HCT116 (cell line): Measurements from ENCODE around the gene SLC25A19.

ENCODE experiments used
- ATF3 ChIP-seq: IDR thresholded peaks from 2 replicates; pipeline ENCODE4 v1.6.1; 2012
- CTCF ChIP-seq, 3 experiments: fragments of 200-600 bp in 1 of 3; sonication (generic) in 1 of 3; IDR thresholded peaks in 2 of 3; conservative IDR thresholded peaks in 1 of 3; 2 replicates each; pipeline ENCODE4 v1.5.1; 2012 to 2017; ENCODE audit warnings: low read depth in 2 of 3, low read length in 2 of 3, antibody characterized with exemption in 1 of 3, borderline replicate concordance in 1 of 3, control low read depth in 1 of 3, mild to moderate bottlenecking in 1 of 3, mixed read lengths in 1 of 3, mixed run types in 1 of 3, moderate library complexity in 1 of 3; ENCODE audit not compliant: insufficient read depth in 1 of 3
- POLR2A ChIP-seq: IDR thresholded peaks from 2 replicates; pipeline ENCODE4 v1.7.0; 2011; ENCODE audit warnings: borderline replicate concordance; ENCODE audit not compliant: insufficient read depth, insufficient read length; ENCODE audit errors: extremely low read depth
- POLR2AphosphoS5 ChIP-seq: IDR thresholded peaks from 2 replicates; pipeline ENCODE4 v1.6.1; 2011; ENCODE audit warnings: mild to moderate bottlenecking, low read depth, low read length, moderate library complexity
- RAD21 ChIP-seq: IDR thresholded peaks from 2 replicates; pipeline ENCODE4 v1.6.1; 2012; ENCODE audit warnings: low read depth, mild to moderate bottlenecking
- TF ChIP-seq, protein P1 (sequence below): IDR thresholded peaks from 2 replicates; pipeline ENCODE4 v1.6.1; 2011; ENCODE audit warnings: mild to moderate bottlenecking, low read length, moderate library complexity; ENCODE audit not compliant: insufficient replicate concordance; ENCODE audit errors: extremely low read depth
- TF ChIP-seq, protein P2 (sequence below): IDR thresholded peaks from 2 replicates; pipeline ENCODE4 v1.6.1; 2012; ENCODE audit warnings: low read depth

DNA sequence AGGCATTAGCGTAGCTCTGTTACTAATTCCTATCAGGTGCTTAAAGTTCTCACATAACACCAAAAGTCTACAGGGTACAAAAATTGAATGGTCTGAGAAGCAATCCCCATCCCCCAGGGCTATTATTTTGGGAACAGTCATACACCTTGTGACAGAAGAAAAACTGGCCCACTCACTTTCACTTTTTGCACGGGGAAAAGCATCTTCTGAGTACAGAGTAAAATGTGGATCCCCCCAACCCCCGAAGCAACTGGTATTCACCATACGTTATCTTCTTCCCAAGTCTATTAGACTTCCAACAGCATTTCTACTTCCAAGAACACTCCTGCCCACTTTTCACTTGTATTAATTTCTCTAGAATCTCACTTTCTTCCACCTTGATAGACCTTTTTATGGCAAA, 39.7 kb downstream of the SLC25A19 start:
- no peak for TF ChIP-seq POLR2A
- no peak for TF ChIP-seq CTCF (IDR thresholded peaks at IDR 0.05 in 2 of 3, conservative IDR thresholded peaks at IDR 0.05 in 1 of 3; ENCODE audit: borderline replicate concordance in 1 of 3, insufficient read depth in 1 of 3, low read depth in 2 of 3, low read length in 2 of 3)
- no peak for TF ChIP-seq RAD21
- TF ChIP-seq, protein P1, sequence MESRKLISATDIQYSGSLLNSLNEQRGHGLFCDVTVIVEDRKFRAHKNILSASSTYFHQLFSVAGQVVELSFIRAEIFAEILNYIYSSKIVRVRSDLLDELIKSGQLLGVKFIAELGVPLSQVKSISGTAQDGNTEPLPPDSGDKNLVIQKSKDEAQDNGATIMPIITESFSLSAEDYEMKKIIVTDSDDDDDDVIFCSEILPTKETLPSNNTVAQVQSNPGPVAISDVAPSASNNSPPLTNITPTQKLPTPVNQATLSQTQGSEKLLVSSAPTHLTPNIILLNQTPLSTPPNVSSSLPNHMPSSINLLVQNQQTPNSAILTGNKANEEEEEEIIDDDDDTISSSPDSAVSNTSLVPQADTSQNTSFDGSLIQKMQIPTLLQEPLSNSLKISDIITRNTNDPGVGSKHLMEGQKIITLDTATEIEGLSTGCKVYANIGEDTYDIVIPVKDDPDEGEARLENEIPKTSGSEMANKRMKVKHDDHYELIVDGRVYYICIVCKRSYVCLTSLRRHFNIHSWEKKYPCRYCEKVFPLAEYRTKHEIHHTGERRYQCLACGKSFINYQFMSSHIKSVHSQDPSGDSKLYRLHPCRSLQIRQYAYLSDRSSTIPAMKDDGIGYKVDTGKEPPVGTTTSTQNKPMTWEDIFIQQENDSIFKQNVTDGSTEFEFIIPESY = no peak
- no peak for TF ChIP-seq POLR2AphosphoS5
- no peak for TF ChIP-seq ATF3
- TF ChIP-seq, protein P2, sequence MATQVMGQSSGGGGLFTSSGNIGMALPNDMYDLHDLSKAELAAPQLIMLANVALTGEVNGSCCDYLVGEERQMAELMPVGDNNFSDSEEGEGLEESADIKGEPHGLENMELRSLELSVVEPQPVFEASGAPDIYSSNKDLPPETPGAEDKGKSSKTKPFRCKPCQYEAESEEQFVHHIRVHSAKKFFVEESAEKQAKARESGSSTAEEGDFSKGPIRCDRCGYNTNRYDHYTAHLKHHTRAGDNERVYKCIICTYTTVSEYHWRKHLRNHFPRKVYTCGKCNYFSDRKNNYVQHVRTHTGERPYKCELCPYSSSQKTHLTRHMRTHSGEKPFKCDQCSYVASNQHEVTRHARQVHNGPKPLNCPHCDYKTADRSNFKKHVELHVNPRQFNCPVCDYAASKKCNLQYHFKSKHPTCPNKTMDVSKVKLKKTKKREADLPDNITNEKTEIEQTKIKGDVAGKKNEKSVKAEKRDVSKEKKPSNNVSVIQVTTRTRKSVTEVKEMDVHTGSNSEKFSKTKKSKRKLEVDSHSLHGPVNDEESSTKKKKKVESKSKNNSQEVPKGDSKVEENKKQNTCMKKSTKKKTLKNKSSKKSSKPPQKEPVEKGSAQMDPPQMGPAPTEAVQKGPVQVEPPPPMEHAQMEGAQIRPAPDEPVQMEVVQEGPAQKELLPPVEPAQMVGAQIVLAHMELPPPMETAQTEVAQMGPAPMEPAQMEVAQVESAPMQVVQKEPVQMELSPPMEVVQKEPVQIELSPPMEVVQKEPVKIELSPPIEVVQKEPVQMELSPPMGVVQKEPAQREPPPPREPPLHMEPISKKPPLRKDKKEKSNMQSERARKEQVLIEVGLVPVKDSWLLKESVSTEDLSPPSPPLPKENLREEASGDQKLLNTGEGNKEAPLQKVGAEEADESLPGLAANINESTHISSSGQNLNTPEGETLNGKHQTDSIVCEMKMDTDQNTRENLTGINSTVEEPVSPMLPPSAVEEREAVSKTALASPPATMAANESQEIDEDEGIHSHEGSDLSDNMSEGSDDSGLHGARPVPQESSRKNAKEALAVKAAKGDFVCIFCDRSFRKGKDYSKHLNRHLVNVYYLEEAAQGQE = no peak
